Mesothelial cell of epicardium (in vitro differentiated cells): ENCODE measurements around the gene KDM4C. TPM values are rescaled to one million over a fixed set of nuclear protein-coding genes. Genes with fewer than 3 reads are reported as not detected.

ENCODE experiments used
- DNase-seq, 2 experiments: peaks; one replicate each; pipeline ENCODE4 v3.0.0; 2021; ENCODE audit warnings: low spot score in 2 of 2; ENCODE audit not compliant: unreplicated experiment in 2 of 2
- H3K27ac Mint-ChIP-seq: 2 replicates; pipeline ENCODE4 v1.8.0; 2021; ENCODE audit warnings: mixed read lengths
- H3K27me3 Mint-ChIP-seq: 2 replicates; pipeline ENCODE4 v1.8.0; 2021; ENCODE audit warnings: low read depth, mixed read lengths
- H3K36me3 Mint-ChIP-seq: 2 replicates; pipeline ENCODE4 v1.8.0; 2021; ENCODE audit warnings: mixed read lengths
- H3K4me1 Mint-ChIP-seq: 2 replicates; pipeline ENCODE4 v1.8.0; 2021; ENCODE audit warnings: mixed read lengths
- H3K4me3 Mint-ChIP-seq: 2 replicates; pipeline ENCODE4 v1.8.0; 2021; ENCODE audit warnings: mild to moderate bottlenecking, moderate library complexity, mixed read lengths
- H3K9me3 Mint-ChIP-seq: 2 replicates; pipeline ENCODE4 v1.8.0; 2021; ENCODE audit warnings: mixed read lengths
- total RNA-seq: library from RNA; stranded (reverse); gene quantifications from 3 replicates; pipeline ENCODE4 v1.2.1, GENCODE V29; 2021
- TF ChIP-seq, protein P1 (sequence below): fragments of 200-600 bp; sonication (generic); IDR thresholded peaks from one replicate; pipeline ENCODE4 v1.5.0; 2021; ENCODE audit warnings: antibody characterized with exemption; ENCODE audit not compliant: unreplicated experiment

The KDM4C gene
- total RNA-seq, 1 donor from 2014 or later = 25.4 TPM

DNA sequence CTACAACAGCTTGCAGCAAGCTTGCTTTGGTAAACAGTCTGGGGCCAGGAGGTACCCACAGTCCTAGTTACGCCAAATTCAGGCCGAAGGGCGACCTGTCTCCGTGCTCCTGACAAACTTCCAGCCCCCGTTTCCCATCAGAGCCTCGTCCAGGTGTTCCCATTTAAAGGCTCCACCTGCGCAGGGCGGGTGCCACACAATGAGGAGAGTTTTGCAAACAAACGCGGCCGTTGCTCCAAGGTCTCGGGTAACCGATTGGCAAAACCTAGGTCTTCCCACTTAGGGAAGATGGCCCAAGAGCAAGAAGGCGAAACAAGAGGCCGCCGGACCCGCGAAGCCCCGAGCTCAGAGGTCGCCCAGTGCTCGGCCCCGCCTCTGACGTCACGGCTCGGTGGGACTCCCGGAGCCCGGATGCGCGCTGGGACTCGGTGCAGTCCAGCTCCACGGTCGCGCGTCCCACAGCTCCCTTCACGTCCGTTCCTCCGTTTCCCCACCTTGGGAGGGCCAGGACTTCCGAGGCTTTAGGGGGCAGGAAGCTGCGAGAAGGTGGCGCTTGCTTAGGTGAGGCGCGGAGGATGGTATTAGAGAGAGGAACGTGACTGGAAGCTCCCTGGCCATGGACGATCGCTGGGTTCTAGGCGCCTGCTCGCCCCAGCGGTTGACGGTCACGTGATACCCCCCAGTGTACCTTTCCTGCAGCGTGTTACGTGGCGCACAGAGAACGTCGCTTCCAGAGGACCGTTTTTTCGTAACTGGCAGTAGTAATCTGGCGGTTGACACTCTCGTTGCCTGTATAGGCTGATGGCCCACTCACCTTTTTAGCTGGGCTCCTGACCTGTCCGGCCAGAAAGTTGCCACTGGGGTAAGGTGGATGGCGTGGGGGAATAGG lies 41.8 kb upstream of the KDM4C start:
- H3K27ac Mint-ChIP-seq = no peak overlapping the region

DNA sequence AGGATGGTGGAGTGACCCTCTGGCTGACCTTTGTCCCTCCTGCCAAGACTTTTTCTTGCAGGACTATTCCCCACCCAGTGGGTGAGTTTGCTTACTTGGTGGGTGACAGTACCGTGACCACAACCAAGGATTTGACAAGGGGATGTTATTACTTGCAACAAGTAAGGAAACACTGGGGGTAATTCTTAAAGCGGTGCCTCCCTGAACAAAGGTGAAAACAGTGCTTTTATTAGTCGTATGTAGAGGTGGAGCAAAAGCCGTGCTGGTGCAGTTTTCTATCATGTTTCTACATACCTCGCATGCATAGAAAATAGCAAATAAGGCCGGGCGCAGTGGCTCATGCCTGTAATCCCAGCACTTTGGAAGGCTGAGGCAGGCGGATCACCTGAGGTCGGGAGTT lies 41.0 kb upstream of the KDM4C start:
- Mint-ChIP-seq H3K27ac (no peak overlapping the region), H3K9me3 (no peaks in the 10 kb centered on the region), H3K27me3 (no peaks in the 10 kb centered on the region), H3K4me3 (no peak overlapping the region), H3K36me3 (no peaks in the 10 kb centered on the region), H3K4me1 (no peaks in the 10 kb centered on the region)
- TF ChIP-seq, protein P1, sequence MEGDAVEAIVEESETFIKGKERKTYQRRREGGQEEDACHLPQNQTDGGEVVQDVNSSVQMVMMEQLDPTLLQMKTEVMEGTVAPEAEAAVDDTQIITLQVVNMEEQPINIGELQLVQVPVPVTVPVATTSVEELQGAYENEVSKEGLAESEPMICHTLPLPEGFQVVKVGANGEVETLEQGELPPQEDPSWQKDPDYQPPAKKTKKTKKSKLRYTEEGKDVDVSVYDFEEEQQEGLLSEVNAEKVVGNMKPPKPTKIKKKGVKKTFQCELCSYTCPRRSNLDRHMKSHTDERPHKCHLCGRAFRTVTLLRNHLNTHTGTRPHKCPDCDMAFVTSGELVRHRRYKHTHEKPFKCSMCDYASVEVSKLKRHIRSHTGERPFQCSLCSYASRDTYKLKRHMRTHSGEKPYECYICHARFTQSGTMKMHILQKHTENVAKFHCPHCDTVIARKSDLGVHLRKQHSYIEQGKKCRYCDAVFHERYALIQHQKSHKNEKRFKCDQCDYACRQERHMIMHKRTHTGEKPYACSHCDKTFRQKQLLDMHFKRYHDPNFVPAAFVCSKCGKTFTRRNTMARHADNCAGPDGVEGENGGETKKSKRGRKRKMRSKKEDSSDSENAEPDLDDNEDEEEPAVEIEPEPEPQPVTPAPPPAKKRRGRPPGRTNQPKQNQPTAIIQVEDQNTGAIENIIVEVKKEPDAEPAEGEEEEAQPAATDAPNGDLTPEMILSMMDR = no peak
- no peak for DNase-seq

More for the DNA sequence above, 41.8 kb upstream of the KDM4C start:
- TF ChIP-seq, protein P1 = no peak
- Mint-ChIP-seq H3K27me3 (no peaks in the 10 kb centered on the region), H3K9me3 (no peaks in the 10 kb centered on the region), H3K4me1 (peaks cover 4% of the 10 kb centered on the region), H3K36me3 (no peaks in the 10 kb centered on the region), H3K4me3 (no peak overlapping the region)
- no peak for DNase-seq

DNA sequence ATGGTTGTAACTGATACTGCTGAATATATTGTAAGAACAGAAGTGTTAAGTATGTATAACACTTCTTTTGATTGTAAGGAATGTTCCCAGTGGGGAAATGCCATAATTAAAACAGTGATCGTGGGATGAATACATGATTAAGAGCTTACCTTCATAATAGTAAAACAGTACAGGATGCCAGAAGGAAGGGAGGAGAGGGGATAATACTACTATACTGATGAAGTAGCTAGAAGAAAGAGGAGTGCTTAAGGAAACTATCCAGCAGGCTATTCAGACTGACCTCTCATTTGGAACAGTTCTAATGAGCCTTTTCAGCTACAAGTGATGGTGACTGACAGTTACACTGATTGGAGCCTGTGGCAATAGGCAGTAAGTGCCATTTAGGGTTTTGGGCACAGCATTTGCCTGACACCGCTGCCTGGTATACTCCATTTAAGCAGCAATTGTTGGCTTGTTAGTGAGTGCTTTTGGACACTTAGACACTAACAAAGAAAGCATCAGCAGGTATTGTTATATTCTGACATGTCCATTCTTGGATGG lies 33.8 kb upstream of the KDM4C start:
- DNase-seq = no peak
- TF ChIP-seq, protein P1 = no peak
- Mint-ChIP-seq H3K36me3 (no peaks in the 10 kb centered on the region), H3K4me1 (no peaks in the 10 kb centered on the region), H3K27ac (no peak overlapping the region), H3K4me3 (no peak overlapping the region), H3K9me3 (no peaks in the 10 kb centered on the region), H3K27me3 (no peaks in the 10 kb centered on the region)

DNA sequence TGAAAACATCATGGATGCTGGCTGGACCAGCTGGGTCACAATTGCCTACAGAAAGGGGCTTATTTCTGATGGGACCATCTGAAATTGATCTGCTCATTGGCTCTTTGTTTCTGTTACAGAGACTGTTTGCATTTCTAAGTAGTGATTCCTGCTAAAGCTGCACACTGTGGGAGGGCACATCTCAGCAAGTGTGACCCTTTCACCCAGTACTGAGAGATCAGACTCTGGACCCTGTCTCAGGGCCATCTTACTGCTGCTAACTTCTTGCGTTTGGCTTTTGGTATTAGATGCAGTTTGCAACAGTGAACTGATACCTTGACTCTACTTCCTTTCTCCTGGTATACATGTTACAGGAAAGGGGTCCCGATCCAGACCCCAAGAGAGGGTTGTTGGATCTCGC lies 24.5 kb upstream of the KDM4C start:
- TF ChIP-seq, protein P1 = no peak
- H3K4me1 Mint-ChIP-seq = peaks cover 11% of the 10 kb centered on the region
- DNase-seq = no peak
- H3K27me3 Mint-ChIP-seq = no peaks in the 10 kb centered on the region
- no peaks in the 10 kb centered on the region for H3K36me3 Mint-ChIP-seq
- H3K9me3 Mint-ChIP-seq = peaks cover 8% of the 10 kb centered on the region
- no peak overlapping the region for H3K4me3 Mint-ChIP-seq
- H3K27ac Mint-ChIP-seq = peak overlapping the region; percentile 77

DNA sequence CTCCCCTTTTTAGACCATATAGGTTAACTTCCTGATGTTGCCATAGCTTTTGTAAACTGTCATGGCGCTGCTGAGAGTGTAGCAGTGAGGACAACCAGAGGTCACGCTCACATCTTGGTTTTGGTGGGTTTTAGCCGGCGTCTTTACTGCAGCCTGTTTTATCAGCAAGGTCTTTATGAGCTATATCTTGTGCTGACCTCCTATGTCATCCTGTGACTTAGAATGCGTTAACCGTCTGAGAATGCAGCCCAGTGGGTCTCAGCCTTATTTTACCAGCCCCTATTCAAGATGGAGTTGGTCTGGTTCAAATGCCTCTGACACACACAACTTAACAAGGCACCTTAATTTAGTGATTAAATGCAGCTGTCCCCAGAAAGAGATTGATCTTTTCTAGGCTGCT lies 23.9 kb upstream of the KDM4C start:
- TF ChIP-seq, protein P1 = no peak
- peaks cover 8% of the 10 kb centered on the region for H3K9me3 Mint-ChIP-seq
- no peak for DNase-seq
- peaks cover 11% of the 10 kb centered on the region for H3K4me1 Mint-ChIP-seq
- no peak overlapping the region for H3K4me3 Mint-ChIP-seq
- peak overlapping the region; percentile 77 for H3K27ac Mint-ChIP-seq
- no peaks in the 10 kb centered on the region for H3K36me3 Mint-ChIP-seq
- H3K27me3 Mint-ChIP-seq = no peaks in the 10 kb centered on the region
